GM23248 (cell line): ENCODE data around the gene HTR2C.

Experiments
- EZH2 ChIP-seq: fragments of 200-600 bp; sonication (generic); IDR thresholded peaks from 2 replicates; pipeline ENCODE4 v1.6.1; 2018; ENCODE audit warnings: antibody characterized with exemption, mild to moderate bottlenecking; ENCODE audit not compliant: insufficient read depth, poor library complexity, severe bottlenecking
- EZH2phosphoT487 ChIP-seq: fragments of 200-600 bp; sonication (generic); IDR thresholded peaks from 2 replicates; pipeline ENCODE4 v1.6.1; 2018; ENCODE audit warnings: antibody characterized with exemption, moderate library complexity, mild to moderate bottlenecking, low read depth; ENCODE audit not compliant: insufficient read depth

GRCh38 chrX:114584983-114585842, 1.3 kb downstream of the HTR2C start:
- TF ChIP-seq EZH2 = peak; percentile 44
- TF ChIP-seq EZH2phosphoT487 = no peak
